GM12874 (cell line): ENCODE data around the gene ZNF189.

Source experiments
- TF ChIP-seq, protein P1 (sequence below): IDR thresholded peaks from 2 replicates; pipeline ENCODE4 v1.5.1; 2011; ENCODE audit warnings: low read depth, mild to moderate bottlenecking, control low read depth, low read length, moderate library complexity; ENCODE audit not compliant: insufficient read depth

ZNF189 gene

DNA sequence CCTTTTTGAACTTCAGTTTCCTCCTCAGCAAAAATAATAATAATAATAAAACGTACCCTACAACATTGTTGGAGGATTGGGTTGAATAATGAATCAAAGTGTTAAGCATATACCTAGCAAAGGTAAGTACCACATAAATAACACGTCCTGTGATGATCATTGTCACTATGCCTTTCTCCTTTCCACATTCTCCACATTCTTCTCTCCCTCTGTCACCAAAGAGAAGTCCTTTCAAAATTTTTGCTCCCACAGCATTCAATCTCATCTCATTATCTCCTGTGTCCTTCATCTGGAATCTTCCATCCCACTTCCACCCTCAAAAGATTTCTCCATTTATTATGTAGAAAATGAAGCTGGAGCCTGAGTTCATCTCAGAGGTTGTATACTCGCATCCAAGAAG, 44.1 kb downstream of the ZNF189 start:
- TF ChIP-seq, protein P1, sequence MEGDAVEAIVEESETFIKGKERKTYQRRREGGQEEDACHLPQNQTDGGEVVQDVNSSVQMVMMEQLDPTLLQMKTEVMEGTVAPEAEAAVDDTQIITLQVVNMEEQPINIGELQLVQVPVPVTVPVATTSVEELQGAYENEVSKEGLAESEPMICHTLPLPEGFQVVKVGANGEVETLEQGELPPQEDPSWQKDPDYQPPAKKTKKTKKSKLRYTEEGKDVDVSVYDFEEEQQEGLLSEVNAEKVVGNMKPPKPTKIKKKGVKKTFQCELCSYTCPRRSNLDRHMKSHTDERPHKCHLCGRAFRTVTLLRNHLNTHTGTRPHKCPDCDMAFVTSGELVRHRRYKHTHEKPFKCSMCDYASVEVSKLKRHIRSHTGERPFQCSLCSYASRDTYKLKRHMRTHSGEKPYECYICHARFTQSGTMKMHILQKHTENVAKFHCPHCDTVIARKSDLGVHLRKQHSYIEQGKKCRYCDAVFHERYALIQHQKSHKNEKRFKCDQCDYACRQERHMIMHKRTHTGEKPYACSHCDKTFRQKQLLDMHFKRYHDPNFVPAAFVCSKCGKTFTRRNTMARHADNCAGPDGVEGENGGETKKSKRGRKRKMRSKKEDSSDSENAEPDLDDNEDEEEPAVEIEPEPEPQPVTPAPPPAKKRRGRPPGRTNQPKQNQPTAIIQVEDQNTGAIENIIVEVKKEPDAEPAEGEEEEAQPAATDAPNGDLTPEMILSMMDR: no peak

DNA sequence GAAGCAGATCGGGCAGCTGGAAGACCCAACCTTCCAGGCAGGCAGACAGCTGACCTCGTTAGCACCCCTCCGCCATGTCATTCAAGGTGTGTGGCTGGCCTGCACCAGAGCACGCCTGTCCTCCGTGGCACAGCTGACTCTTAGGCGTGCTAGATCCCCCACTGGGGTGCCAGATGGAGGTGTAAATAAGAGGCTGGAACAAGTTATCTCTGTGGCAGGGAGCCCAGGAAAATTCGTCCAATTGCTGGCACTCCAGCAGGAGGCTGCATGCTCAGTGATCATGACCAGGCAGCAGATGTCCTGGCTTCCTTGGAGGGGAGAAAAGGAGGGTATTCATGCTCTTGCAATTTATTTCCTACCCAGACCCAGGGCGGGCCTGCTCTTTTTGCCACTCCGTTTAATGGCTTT, 44.7 kb downstream of the ZNF189 start:
- TF ChIP-seq, protein P1: no peak

DNA sequence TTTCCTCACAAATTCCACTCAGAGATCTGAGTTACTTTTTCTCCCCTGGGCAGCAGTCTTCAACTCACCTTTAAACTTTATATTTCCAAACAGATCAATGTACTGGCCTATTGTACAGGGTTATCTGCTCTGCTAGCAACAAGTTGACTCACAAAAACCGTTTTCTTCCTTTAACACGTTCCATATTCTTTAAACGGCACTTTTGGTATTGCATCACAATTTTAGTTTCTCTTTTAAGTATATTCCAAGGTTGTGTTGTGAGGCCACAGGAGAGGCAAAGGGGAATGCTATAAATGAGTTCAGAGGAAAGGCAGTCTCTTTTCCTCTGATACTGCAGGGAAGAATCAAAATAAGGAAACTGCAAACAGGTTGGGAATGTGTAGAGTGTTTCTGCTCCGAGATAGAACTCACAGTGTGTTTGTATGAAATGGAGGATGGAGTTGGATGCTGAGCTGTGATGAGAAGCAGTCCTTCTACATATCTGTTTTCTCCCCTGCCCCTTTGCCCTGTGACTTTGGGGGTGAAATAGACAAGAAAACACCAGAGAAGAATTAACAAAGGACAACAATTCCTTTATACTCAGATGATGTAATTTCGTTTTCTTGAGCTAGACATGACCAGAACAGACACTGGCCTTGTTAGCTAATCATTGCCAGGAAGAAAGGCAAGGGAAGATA, 46.8 kb downstream of the ZNF189 start:
- TF ChIP-seq, protein P1: no peak

DNA sequence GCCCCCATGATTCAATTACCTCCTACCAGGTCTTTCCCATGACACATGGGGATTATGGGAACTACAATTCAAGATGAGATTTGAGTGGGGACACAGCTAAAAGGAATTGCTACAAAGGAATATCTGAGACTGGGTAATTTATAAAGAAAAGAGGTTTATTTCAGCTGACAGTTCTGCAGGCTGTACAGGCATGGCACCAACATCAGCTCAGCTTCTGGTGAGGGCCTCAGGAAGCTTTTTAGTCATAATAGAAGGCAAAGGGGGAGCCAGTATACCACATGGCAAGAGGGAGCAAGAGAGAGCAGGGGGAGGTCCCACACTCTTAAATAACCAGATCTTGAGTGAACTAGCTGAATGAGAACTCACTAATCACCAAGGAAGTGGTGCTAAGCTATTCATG, 48.1 kb downstream of the ZNF189 start:
- TF ChIP-seq, protein P1: no peak

DNA sequence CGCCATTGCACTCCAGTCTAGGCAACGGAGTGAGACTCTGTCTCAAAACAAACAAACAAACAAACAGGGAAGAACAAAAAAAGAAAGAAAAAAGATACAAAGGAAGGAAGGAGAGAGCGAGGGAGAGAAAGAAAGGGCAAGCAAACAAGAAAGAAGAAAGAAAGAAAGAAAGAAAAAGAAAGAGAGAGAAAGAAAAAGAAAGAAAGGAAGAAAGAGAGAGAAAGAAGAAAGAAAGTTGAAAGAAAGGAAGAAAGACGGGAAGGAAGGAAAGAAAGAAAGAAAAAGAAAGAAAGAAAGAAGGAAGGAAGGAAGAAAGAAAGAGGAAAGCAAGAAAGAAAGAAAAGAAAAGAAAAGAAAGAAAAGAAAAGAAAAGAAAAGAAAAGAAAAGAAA, 50.0 kb downstream of the ZNF189 start:
- TF ChIP-seq, protein P1: no peak

DNA sequence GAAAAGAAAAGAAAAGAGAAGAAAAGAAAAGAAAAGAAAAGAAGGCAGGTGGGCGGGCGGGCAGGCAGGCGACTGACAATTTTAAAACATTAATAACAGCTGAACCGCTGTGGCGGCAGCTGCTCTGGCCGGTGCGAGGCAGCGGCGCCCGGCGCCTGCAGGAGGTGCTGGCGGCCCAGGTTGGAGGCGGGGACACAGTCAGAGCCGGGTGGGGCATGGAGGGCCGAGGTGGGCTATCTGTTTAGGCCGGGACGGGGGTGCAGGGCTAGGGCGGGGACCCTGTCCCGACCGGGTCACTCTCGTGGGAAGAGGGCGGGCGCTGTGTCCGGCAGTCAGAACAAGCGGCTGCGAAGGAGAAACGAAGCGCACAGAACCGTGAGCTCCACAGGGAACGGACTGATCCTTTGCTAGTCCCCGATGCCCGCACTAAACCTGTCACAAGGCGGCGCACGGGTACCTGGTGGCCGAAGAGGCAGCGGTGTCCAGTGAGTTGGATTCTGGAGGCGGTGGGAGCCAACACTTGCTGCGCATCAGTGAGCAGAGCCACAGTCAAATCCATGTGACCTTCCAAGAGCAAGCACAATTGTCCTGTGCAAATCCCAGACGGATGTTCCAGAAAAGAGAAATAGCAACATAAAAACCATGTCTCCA, 50.5 kb downstream of the ZNF189 start:
- TF ChIP-seq, protein P1: peak; percentile 60

DNA sequence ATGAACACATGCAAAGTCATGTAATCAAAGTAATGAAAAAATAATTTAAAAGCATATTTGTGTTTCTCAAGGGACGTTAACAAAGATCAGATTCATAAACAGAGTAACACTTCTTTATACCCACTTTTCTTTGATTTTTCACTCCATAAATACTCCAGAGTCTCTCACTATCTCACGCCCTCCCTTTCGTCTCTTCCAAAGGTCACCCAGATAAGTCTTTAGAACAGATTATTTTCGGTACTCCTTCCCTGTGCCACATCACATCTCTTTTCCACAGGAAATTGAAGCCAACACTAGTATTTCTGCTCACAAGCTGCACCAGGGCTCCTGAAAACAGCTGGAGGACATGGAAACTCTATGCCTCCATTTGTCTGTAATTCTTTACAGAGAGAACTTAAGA, 52.3 kb downstream of the ZNF189 start:
- TF ChIP-seq, protein P1: no peak
